GM19035 (cell line): ENCODE results near the gene GNG13.
"Not testable (repeated sequence)": the region's sequence is repeated elsewhere in the genome, so short reads cannot be mapped to it uniquely, and the experiment has no call there.

Source experiments
- ATAC-seq: cut with Tn5 transposase; IDR thresholded peaks from one replicate; pipeline ENCODE4 v1.9.1; 2021; ENCODE audit not compliant: unreplicated experiment

Gene GNG13

GRCh38 chr16:799948-800833, at the start of gene GNG13:
TSS of gene GNG13 (minus strand) at chr16:800734. CDS start at chr16:799077, 1,657 bp downstream.
- no peak for ATAC-seq

GRCh38 chr16:848510-849253, 48.1 kb upstream of the GNG13 start:
- no peak for ATAC-seq

- ATAC-seq: no peak
Observed at GRCh38 chr16:847681-848445, 47.3 kb upstream of the GNG13 start.

- no peak for ATAC-seq
Observed at GRCh38 chr16:847151-847550, 46.6 kb upstream of the GNG13 start.

- no peak for ATAC-seq
Observed at GRCh38 chr16:845351-845745, 44.8 kb upstream of the GNG13 start.

- ATAC-seq: no peak
Observed at GRCh38 chr16:844638-845350, 44.3 kb upstream of the GNG13 start.

- ATAC-seq: no peak
Observed at GRCh38 chr16:843771-844170, 43.2 kb upstream of the GNG13 start.

- no peak for ATAC-seq
Observed at GRCh38 chr16:842711-843560, 42.4 kb upstream of the GNG13 start.

- ATAC-seq: no peak
Observed at GRCh38 chr16:842061-842476, 41.5 kb upstream of the GNG13 start.

GRCh38 chr16:841455-842060, 41.0 kb upstream of the GNG13 start:
- ATAC-seq: no peak

- no peak for ATAC-seq
Observed at GRCh38 chr16:840561-841454, 40.3 kb upstream of the GNG13 start.

- no peak for ATAC-seq
Observed at GRCh38 chr16:839643-840408, 39.3 kb upstream of the GNG13 start.

- ATAC-seq: no peak
Observed at GRCh38 chr16:838741-839140, 38.2 kb upstream of the GNG13 start.

GRCh38 chr16:836822-837221, 36.3 kb upstream of the GNG13 start:
- ATAC-seq: not testable (repeated sequence)

- no peak for ATAC-seq
Observed at GRCh38 chr16:836221-836620, 35.7 kb upstream of the GNG13 start.

- no peak for ATAC-seq
Observed at GRCh38 chr16:835373-835772, 34.8 kb upstream of the GNG13 start.

- no peak for ATAC-seq
Observed at GRCh38 chr16:833411-833810, 32.9 kb upstream of the GNG13 start.
